WTC11 (cell line): ENCODE data around the gene SEMA3F. TPM values are rescaled to one million over a fixed set of nuclear protein-coding genes. Genes with fewer than 3 reads are reported as not detected.

Experiments
- CREB1 ChIP-seq: sonication (generic); formaldehyde crosslinking; IDR thresholded peaks from 2 replicates; pipeline ENCODE4 v1.8.0; 2023; ENCODE audit warnings: mild to moderate bottlenecking, missing genetic modification reagents
- EMX1 ChIP-seq: fragments of 250-450 bp; sonication (Bioruptor Pico); IDR thresholded peaks from 2 replicates; pipeline ENCODE4 v1.8.0; 2021; ENCODE audit warnings: mild to moderate bottlenecking
- FOXJ3 ChIP-seq: sonication (generic); formaldehyde crosslinking; IDR thresholded peaks from 2 replicates; pipeline ENCODE4 v1.9.0; 2021; ENCODE audit warnings: missing genetic modification reagents, mild to moderate bottlenecking, borderline replicate concordance
- FOXK1 ChIP-seq: sonication (generic); formaldehyde crosslinking; IDR thresholded peaks from 2 replicates; pipeline ENCODE4 v1.8.0; 2022; ENCODE audit warnings: mild to moderate bottlenecking, moderate library complexity, missing genetic modification reagents
- MXD4 ChIP-seq: fragments of 250-450 bp; sonication (Bioruptor Pico); IDR thresholded peaks from 2 replicates; pipeline ENCODE4 v1.8.0; 2021; ENCODE audit warnings: mild to moderate bottlenecking, moderate library complexity, borderline replicate concordance
- NR1H2 ChIP-seq: sonication (generic); formaldehyde crosslinking; IDR thresholded peaks from 2 replicates; pipeline ENCODE4 v1.9.0; 2021; ENCODE audit warnings: mild to moderate bottlenecking, moderate library complexity, missing genetic modification reagents
- NR3C1 ChIP-seq: sonication (generic); formaldehyde crosslinking; conservative IDR thresholded peaks from 2 replicates; pipeline ENCODE4 v1.8.1; 2023; ENCODE audit warnings: low read depth, mild to moderate bottlenecking, missing genetic modification reagents
- SOX15 ChIP-seq: fragments of 250-450 bp; sonication (Bioruptor Pico); IDR thresholded peaks from 2 replicates; pipeline ENCODE4 v1.9.0; 2021; ENCODE audit warnings: mild to moderate bottlenecking
- TCF7 ChIP-seq: sonication (generic); formaldehyde crosslinking; IDR thresholded peaks from 2 replicates; pipeline ENCODE4 v1.8.0; 2022; ENCODE audit warnings: mild to moderate bottlenecking, low read depth, missing genetic modification reagents, moderate library complexity
- ZNF219 ChIP-seq: sonication (generic); formaldehyde crosslinking; IDR thresholded peaks from 2 replicates; pipeline ENCODE4 v1.8.0; 2023; ENCODE audit warnings: missing genetic modification reagents, mild to moderate bottlenecking, borderline replicate concordance
- ZNF396 ChIP-seq: fragments of 250-450 bp; sonication (Bioruptor Pico); IDR thresholded peaks from 2 replicates; pipeline ENCODE4 v1.8.0; 2021; ENCODE audit warnings: mild to moderate bottlenecking, moderate library complexity, borderline replicate concordance
- total RNA-seq: library from RNA; stranded (reverse); gene quantifications from 3 replicates; pipeline ENCODE4 v1.2.3, GENCODE V29; 2021
- TF ChIP-seq, protein P1 (sequence below): sonication (generic); formaldehyde crosslinking; IDR thresholded peaks from 2 replicates; pipeline ENCODE4 v1.8.1; 2022; ENCODE audit warnings: mild to moderate bottlenecking, moderate library complexity, missing genetic modification reagents
- TF ChIP-seq, protein P2 (sequence below): sonication (generic); formaldehyde crosslinking; IDR thresholded peaks from 2 replicates; pipeline ENCODE4 v1.8.1; 2023; ENCODE audit warnings: mild to moderate bottlenecking, missing genetic modification reagents
- TF ChIP-seq, protein P3 (sequence below): sonication (generic); formaldehyde crosslinking; IDR thresholded peaks from 2 replicates; pipeline ENCODE4 v1.8.0; 2022; ENCODE audit warnings: mild to moderate bottlenecking, missing genetic modification reagents
- TF ChIP-seq, protein P4 (sequence below): fragments of 250-450 bp; sonication (Bioruptor Pico); IDR thresholded peaks from 2 replicates; pipeline ENCODE4 v1.9.0; 2021; ENCODE audit warnings: moderate library complexity, mild to moderate bottlenecking, inconsistent platforms, borderline replicate concordance
- TF ChIP-seq, protein P5 (sequence below): sonication (generic); formaldehyde crosslinking; IDR thresholded peaks from 2 replicates; pipeline ENCODE4 v1.8.1; 2022; ENCODE audit warnings: low read depth, missing genetic modification reagents, borderline replicate concordance
- TF ChIP-seq, protein P6 (sequence below): sonication (generic); formaldehyde crosslinking; IDR thresholded peaks from 2 replicates; pipeline ENCODE4 v1.8.1; 2022; ENCODE audit warnings: low read depth, mild to moderate bottlenecking, moderate library complexity, missing genetic modification reagents, borderline replicate concordance
- TF ChIP-seq, protein P7 (sequence below): fragments of 250-450 bp; sonication (Bioruptor Pico); IDR thresholded peaks from 2 replicates; pipeline ENCODE4 v1.8.0; 2021; ENCODE audit warnings: mild to moderate bottlenecking
- TF ChIP-seq, protein P8 (sequence below): sonication (generic); formaldehyde crosslinking; IDR thresholded peaks from 2 replicates; pipeline ENCODE4 v1.8.1; 2023; ENCODE audit warnings: mild to moderate bottlenecking, missing genetic modification reagents, borderline replicate concordance
- TF ChIP-seq, protein P9 (sequence below): fragments of 250-450 bp; sonication (Bioruptor Pico); IDR thresholded peaks from 2 replicates; pipeline ENCODE4 v1.9.0; 2021; ENCODE audit warnings: mild to moderate bottlenecking

The SEMA3F gene
- total RNA-seq, 1 experiment from 2014 or later, result 49.0 TPM

DNA sequence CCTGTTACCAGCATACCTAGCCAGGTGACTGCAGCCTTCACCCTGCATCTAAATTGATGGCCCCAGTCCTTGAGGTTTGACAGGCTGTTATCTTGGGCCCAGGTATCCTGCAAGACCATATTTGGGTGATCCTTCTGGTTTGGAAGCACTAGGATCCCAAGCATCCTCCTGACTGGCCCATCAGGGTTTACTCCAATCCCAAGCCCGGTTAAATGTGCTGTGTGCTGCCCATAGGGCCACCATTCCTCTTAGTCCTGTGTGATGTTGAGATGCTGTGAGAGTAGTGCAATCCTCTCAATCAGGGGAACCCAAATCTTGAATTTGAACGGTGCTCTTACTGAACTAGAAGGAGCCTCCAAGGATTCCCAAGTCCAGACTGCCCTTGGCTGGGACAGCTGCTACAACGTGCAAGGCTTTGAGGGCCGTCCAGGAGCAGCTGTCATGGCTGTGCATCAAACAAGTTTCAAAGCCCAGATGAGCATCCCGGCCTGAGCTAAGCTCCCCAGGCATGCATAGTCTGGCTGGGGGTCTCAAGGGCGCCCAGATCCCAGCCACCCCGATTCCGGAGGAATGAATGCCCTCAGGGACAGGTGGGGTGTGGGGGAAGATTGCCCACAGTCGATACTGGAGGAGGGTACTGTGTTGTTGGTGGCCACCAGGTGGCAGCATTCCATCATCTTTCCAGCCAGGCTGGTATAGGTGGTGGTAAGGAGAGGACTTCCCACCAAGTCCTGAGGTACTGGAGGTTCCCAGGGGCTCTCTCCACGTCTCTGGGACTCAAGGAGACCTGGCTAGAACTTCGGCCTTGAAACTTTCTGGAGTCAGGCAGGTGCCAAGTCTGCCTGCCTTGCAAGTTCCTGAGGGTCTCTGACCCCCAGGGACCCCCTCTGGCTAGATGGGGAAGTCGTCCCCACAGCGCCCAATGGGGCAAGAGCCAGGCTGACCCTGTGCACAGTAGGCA is 33.8 kb upstream of the SEMA3F start (continued):
- TF ChIP-seq, protein P1, sequence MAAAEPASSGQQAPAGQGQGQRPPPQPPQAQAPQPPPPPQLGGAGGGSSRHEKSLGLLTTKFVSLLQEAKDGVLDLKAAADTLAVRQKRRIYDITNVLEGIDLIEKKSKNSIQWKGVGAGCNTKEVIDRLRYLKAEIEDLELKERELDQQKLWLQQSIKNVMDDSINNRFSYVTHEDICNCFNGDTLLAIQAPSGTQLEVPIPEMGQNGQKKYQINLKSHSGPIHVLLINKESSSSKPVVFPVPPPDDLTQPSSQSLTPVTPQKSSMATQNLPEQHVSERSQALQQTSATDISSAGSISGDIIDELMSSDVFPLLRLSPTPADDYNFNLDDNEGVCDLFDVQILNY (CRISPR knock-in tag), result no peak
- TF ChIP-seq, protein P2, sequence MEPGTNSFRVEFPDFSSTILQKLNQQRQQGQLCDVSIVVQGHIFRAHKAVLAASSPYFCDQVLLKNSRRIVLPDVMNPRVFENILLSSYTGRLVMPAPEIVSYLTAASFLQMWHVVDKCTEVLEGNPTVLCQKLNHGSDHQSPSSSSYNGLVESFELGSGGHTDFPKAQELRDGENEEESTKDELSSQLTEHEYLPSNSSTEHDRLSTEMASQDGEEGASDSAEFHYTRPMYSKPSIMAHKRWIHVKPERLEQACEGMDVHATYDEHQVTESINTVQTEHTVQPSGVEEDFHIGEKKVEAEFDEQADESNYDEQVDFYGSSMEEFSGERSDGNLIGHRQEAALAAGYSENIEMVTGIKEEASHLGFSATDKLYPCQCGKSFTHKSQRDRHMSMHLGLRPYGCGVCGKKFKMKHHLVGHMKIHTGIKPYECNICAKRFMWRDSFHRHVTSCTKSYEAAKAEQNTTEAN, result no peak
- TF ChIP-seq ZNF219, result no peak
- TF ChIP-seq, protein P3, sequence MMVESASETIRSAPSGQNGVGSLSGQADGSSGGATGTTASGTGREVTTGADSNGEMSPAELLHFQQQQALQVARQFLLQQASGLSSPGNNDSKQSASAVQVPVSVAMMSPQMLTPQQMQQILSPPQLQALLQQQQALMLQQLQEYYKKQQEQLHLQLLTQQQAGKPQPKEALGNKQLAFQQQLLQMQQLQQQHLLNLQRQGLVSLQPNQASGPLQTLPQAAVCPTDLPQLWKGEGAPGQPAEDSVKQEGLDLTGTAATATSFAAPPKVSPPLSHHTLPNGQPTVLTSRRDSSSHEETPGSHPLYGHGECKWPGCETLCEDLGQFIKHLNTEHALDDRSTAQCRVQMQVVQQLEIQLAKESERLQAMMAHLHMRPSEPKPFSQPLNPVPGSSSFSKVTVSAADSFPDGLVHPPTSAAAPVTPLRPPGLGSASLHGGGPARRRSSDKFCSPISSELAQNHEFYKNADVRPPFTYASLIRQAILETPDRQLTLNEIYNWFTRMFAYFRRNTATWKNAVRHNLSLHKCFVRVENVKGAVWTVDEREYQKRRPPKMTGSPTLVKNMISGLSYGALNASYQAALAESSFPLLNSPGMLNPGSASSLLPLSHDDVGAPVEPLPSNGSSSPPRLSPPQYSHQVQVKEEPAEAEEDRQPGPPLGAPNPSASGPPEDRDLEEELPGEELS (CRISPR knock-in tag), result no peak
- no peak for TF ChIP-seq NR1H2 (CRISPR knock-in tag)
- TF ChIP-seq, protein P4, sequence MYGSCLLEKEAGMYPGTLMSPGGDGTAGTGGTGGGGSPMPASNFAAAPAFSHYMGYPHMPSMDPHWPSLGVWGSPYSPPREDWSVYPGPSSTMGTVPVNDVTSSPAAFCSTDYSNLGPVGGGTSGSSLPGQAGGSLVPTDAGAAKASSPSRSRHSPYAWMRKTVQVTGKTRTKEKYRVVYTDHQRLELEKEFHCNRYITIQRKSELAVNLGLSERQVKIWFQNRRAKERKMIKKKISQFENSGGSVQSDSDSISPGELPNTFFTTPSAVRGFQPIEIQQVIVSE (CRISPR knock-in tag), result no peak
- TF ChIP-seq ZNF396 (CRISPR knock-in tag), result no peak
- TF ChIP-seq FOXJ3 (CRISPR knock-in tag), result no peak
- TF ChIP-seq, protein P5, sequence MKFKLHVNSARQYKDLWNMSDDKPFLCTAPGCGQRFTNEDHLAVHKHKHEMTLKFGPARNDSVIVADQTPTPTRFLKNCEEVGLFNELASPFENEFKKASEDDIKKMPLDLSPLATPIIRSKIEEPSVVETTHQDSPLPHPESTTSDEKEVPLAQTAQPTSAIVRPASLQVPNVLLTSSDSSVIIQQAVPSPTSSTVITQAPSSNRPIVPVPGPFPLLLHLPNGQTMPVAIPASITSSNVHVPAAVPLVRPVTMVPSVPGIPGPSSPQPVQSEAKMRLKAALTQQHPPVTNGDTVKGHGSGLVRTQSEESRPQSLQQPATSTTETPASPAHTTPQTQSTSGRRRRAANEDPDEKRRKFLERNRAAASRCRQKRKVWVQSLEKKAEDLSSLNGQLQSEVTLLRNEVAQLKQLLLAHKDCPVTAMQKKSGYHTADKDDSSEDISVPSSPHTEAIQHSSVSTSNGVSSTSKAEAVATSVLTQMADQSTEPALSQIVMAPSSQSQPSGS (CRISPR knock-in tag), result no peak
- no peak for TF ChIP-seq NR3C1 (CRISPR knock-in tag)
- no peak for TF ChIP-seq CREB1 (CRISPR knock-in tag)
- TF ChIP-seq MXD4 (CRISPR knock-in tag), result no peak
- TF ChIP-seq, protein P6, sequence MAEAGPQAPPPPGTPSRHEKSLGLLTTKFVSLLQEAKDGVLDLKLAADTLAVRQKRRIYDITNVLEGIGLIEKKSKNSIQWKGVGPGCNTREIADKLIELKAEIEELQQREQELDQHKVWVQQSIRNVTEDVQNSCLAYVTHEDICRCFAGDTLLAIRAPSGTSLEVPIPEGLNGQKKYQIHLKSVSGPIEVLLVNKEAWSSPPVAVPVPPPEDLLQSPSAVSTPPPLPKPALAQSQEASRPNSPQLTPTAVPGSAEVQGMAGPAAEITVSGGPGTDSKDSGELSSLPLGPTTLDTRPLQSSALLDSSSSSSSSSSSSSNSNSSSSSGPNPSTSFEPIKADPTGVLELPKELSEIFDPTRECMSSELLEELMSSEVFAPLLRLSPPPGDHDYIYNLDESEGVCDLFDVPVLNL (CRISPR knock-in tag), result no peak
- TF ChIP-seq, protein P7, sequence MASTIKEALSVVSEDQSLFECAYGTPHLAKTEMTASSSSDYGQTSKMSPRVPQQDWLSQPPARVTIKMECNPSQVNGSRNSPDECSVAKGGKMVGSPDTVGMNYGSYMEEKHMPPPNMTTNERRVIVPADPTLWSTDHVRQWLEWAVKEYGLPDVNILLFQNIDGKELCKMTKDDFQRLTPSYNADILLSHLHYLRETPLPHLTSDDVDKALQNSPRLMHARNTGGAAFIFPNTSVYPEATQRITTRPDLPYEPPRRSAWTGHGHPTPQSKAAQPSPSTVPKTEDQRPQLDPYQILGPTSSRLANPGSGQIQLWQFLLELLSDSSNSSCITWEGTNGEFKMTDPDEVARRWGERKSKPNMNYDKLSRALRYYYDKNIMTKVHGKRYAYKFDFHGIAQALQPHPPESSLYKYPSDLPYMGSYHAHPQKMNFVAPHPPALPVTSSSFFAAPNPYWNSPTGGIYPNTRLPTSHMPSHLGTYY (CRISPR knock-in tag), result peak; percentile 79; the same call in 1 of the 2 replicates
- TF ChIP-seq SOX15 (CRISPR knock-in tag), result no peak
- 0 out of 2 replicates have a peak, but pooled peaks have one; percentile 63 for TF ChIP-seq EMX1 (CRISPR knock-in tag)
- TF ChIP-seq FOXK1 (CRISPR knock-in tag), result no peak
- TF ChIP-seq TCF7, result no peak
- TF ChIP-seq, protein P8, sequence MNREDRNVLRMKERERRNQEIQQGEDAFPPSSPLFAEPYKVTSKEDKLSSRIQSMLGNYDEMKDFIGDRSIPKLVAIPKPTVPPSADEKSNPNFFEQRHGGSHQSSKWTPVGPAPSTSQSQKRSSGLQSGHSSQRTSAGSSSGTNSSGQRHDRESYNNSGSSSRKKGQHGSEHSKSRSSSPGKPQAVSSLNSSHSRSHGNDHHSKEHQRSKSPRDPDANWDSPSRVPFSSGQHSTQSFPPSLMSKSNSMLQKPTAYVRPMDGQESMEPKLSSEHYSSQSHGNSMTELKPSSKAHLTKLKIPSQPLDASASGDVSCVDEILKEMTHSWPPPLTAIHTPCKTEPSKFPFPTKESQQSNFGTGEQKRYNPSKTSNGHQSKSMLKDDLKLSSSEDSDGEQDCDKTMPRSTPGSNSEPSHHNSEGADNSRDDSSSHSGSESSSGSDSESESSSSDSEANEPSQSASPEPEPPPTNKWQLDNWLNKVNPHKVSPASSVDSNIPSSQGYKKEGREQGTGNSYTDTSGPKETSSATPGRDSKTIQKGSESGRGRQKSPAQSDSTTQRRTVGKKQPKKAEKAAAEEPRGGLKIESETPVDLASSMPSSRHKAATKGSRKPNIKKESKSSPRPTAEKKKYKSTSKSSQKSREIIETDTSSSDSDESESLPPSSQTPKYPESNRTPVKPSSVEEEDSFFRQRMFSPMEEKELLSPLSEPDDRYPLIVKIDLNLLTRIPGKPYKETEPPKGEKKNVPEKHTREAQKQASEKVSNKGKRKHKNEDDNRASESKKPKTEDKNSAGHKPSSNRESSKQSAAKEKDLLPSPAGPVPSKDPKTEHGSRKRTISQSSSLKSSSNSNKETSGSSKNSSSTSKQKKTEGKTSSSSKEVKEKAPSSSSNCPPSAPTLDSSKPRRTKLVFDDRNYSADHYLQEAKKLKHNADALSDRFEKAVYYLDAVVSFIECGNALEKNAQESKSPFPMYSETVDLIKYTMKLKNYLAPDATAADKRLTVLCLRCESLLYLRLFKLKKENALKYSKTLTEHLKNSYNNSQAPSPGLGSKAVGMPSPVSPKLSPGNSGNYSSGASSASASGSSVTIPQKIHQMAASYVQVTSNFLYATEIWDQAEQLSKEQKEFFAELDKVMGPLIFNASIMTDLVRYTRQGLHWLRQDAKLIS (CRISPR knock-in tag), result no peak
- TF ChIP-seq, protein P9, sequence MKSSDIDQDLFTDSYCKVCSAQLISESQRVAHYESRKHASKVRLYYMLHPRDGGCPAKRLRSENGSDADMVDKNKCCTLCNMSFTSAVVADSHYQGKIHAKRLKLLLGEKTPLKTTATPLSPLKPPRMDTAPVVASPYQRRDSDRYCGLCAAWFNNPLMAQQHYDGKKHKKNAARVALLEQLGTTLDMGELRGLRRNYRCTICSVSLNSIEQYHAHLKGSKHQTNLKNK, result no peak
